Stimulated activated CD4-positive, alpha-beta T cell treated with anti-CD3 and anti-CD28 coated beads, Interleukin-2, amount 100 ng/mL, for 48 hours (primary cell): ENCODE measurements around the gene MYO1C.
"Not testable (repeated sequence)": the region's sequence is repeated elsewhere in the genome, so short reads cannot be mapped to it uniquely, and the experiment has no call there.

Experiments used
- DNase-seq, 2 donors: peaks; one replicate each; pipeline ENCODE4 v3.0.0-alpha.2; 2020

MYO1C gene

GRCh38 chr17:1455797-1456599 is 36.5 kb downstream of the MYO1C start, which contains the start of gene CRK:
Gene CRK (minus strand): TSS chr17:1456232. CDS start chr17:1456117, 115 bp downstream.
- peak; percentile 98 to 99 for DNase-seq

GRCh38 chr17:1455291-1455796 is 37.1 kb downstream of the MYO1C start:
- DNase-seq, result peak; percentile 30 to 35

- DNase-seq, result no peak
These were observed 37.9 kb downstream of the MYO1C start for GRCh38 chr17:1454541-1454940.

GRCh38 chr17:1453694-1454093 is 38.8 kb downstream of the MYO1C start:
- DNase-seq, result not testable (repeated sequence)

GRCh38 chr17:1452836-1453235 is 39.6 kb downstream of the MYO1C start:
- no peak for DNase-seq

- not testable (repeated sequence) for DNase-seq
These were observed 42.2 kb downstream of the MYO1C start for GRCh38 chr17:1450261-1450660.

- DNase-seq, result no peak
These were observed 43.0 kb downstream of the MYO1C start for GRCh38 chr17:1449412-1449967.

GRCh38 chr17:1447052-1447451 is 45.4 kb downstream of the MYO1C start:
- DNase-seq, result no peak

GRCh38 chr17:1446201-1446600 is 46.3 kb downstream of the MYO1C start:
- DNase-seq, result no peak

- DNase-seq, result not testable (repeated sequence)
These were observed 46.8 kb downstream of the MYO1C start for GRCh38 chr17:1445695-1446094.

GRCh38 chr17:1442721-1443120 is 49.8 kb downstream of the MYO1C start:
- DNase-seq, result not testable (repeated sequence)

- no peak for DNase-seq
These were observed 50.3 kb downstream of the MYO1C start for GRCh38 chr17:1442187-1442586.

GRCh38 chr17:1440921-1441320 is 51.6 kb downstream of the MYO1C start:
- no peak for DNase-seq

GRCh38 chr17:1438593-1439083 is 53.8 kb downstream of the MYO1C start:
- DNase-seq, result no peak

- no peak for DNase-seq
These were observed 57.2 kb downstream of the MYO1C start for GRCh38 chr17:1435326-1435725.

- no peak for DNase-seq
These were observed 58.3 kb downstream of the MYO1C start for GRCh38 chr17:1434150-1434549.

- DNase-seq, result no peak
These were observed 60.8 kb downstream of the MYO1C start for GRCh38 chr17:1431631-1432104.

- no peak for DNase-seq
These were observed 68.9 kb downstream of the MYO1C start for GRCh38 chr17:1423456-1424135.

GRCh38 chr17:1422885-1423284 is 69.6 kb downstream of the MYO1C start:
- DNase-seq, result no peak

GRCh38 chr17:1421470-1421869 is 71.0 kb downstream of the MYO1C start:
- DNase-seq, result no peak

- DNase-seq, result no peak
These were observed 71.5 kb downstream of the MYO1C start for GRCh38 chr17:1420981-1421380.

- DNase-seq, result no peak
These were observed 72.3 kb downstream of the MYO1C start for GRCh38 chr17:1420163-1420562.

- DNase-seq, result not testable (repeated sequence)
These were observed 74.0 kb downstream of the MYO1C start for GRCh38 chr17:1418476-1418875.
